Type B pancreatic cell (in vitro differentiated cells): ENCODE results near the gene NKTR. TPM values are rescaled to one million over a fixed set of nuclear protein-coding genes. Genes with fewer than 3 reads are reported as not detected.
"Not testable (repeated sequence)": the region's sequence is repeated elsewhere in the genome, so short reads cannot be mapped to it uniquely, and the experiment has no call there.

Experiments used
- DNase-seq: peaks from one replicate; pipeline ENCODE4 v3.0.0; 2021; ENCODE audit warnings: mixed read lengths; ENCODE audit not compliant: unreplicated experiment; ENCODE audit errors: extremely low spot score
- H3K27ac Mint-ChIP-seq: 2 replicates; pipeline ENCODE4 v1.8.0; 2021; ENCODE audit warnings: mild to moderate bottlenecking, mixed read lengths
- H3K27me3 Mint-ChIP-seq: 2 replicates; pipeline ENCODE4 v1.8.0; 2021; ENCODE audit warnings: mixed read lengths
- H3K36me3 Mint-ChIP-seq: 2 replicates; pipeline ENCODE4 v1.8.0; 2021; ENCODE audit warnings: mixed read lengths
- H3K4me1 Mint-ChIP-seq: one replicate; pipeline ENCODE4 v1.8.0; 2021; ENCODE audit warnings: mixed read lengths; ENCODE audit not compliant: unreplicated experiment
- H3K4me3 Mint-ChIP-seq: 2 replicates; pipeline ENCODE4 v1.8.0; 2021; ENCODE audit warnings: mild to moderate bottlenecking, mixed read lengths
- H3K9me3 Mint-ChIP-seq: 2 replicates; pipeline ENCODE4 v1.8.0; 2021; ENCODE audit warnings: mixed read lengths
- CTCF ChIP-seq: fragments of 200-600 bp; sonication (generic); conservative IDR thresholded peaks from 2 replicates; pipeline ENCODE4 v1.5.0; 2021; ENCODE audit warnings: antibody characterized with exemption, mild to moderate bottlenecking
- total RNA-seq: library from RNA; stranded (reverse); gene quantifications from 2 replicates; pipeline ENCODE4 v1.2.1, GENCODE V29; 2021; ENCODE audit warnings: low replicate concordance

NKTR gene
- total RNA-seq, 1 donor from 2014 or later: 97.1 TPM

GRCh38 chr3:42562047-42562907, 38.2 kb upstream of the NKTR start:
- DNase-seq: no peak
- Mint-ChIP-seq H3K27ac (no peak overlapping the region), H3K27me3 (no peaks in the 10 kb centered on the region), H3K36me3 (peaks cover 17% of the 10 kb centered on the region), H3K4me1 (no peaks in the 10 kb centered on the region), H3K9me3 (no peaks in the 10 kb centered on the region), H3K4me3 (no peak overlapping the region)
- no peak for TF ChIP-seq CTCF

GRCh38 chr3:42569593-42570142, 30.8 kb upstream of the NKTR start:
- TF ChIP-seq CTCF: no peak
- no peaks in the 10 kb centered on the region for H3K4me1 Mint-ChIP-seq
- no peak for DNase-seq
- no peaks in the 10 kb centered on the region for H3K9me3 Mint-ChIP-seq
- H3K36me3 Mint-ChIP-seq: peaks cover 31% of the 10 kb centered on the region
- no peak overlapping the region for H3K4me3 Mint-ChIP-seq
- no peaks in the 10 kb centered on the region for H3K27me3 Mint-ChIP-seq
- no peak overlapping the region for H3K27ac Mint-ChIP-seq

GRCh38 chr3:42572278-42572677, 28.2 kb upstream of the NKTR start:
- no peak overlapping the region for H3K4me3 Mint-ChIP-seq
- no peaks in the 10 kb centered on the region for H3K27me3 Mint-ChIP-seq
- H3K36me3 Mint-ChIP-seq: peaks cover 37% of the 10 kb centered on the region
- H3K4me1 Mint-ChIP-seq: no peaks in the 10 kb centered on the region
- H3K27ac Mint-ChIP-seq: no peak overlapping the region
- H3K9me3 Mint-ChIP-seq: no peaks in the 10 kb centered on the region
- no peak for DNase-seq
- peak; percentile 52 for TF ChIP-seq CTCF

GRCh38 chr3:42575137-42575741, 25.2 kb upstream of the NKTR start:
- H3K9me3 Mint-ChIP-seq: no peaks in the 10 kb centered on the region
- peaks cover 7% of the 10 kb centered on the region for H3K4me1 Mint-ChIP-seq
- H3K27ac Mint-ChIP-seq: no peak overlapping the region
- no peak for TF ChIP-seq CTCF
- no peak overlapping the region for H3K4me3 Mint-ChIP-seq
- no peaks in the 10 kb centered on the region for H3K27me3 Mint-ChIP-seq
- H3K36me3 Mint-ChIP-seq: peaks cover 42% of the 10 kb centered on the region
- DNase-seq: no peak

GRCh38 chr3:42578054-42578453, 22.4 kb upstream of the NKTR start:
- no peak overlapping the region for H3K27ac Mint-ChIP-seq
- peaks cover 26% of the 10 kb centered on the region for H3K4me1 Mint-ChIP-seq
- peaks cover 35% of the 10 kb centered on the region for H3K36me3 Mint-ChIP-seq
- no peak overlapping the region for H3K4me3 Mint-ChIP-seq
- no peaks in the 10 kb centered on the region for H3K9me3 Mint-ChIP-seq
- DNase-seq: no peak
- no peaks in the 10 kb centered on the region for H3K27me3 Mint-ChIP-seq
- TF ChIP-seq CTCF: no peak

GRCh38 chr3:42579346-42579745, 21.1 kb upstream of the NKTR start:
- not testable (repeated sequence) for H3K27me3 Mint-ChIP-seq, H3K9me3 Mint-ChIP-seq, H3K27ac Mint-ChIP-seq, DNase-seq
- H3K4me1 Mint-ChIP-seq: peaks cover 31% of the 10 kb centered on the region
- H3K36me3 Mint-ChIP-seq: peaks cover 27% of the 10 kb centered on the region
- H3K4me3 Mint-ChIP-seq: peak overlapping the region; percentile 91
